Left renal pelvis (tissue), 4 donors: ENCODE results near the gene MYO5A. TPM values are rescaled to one million over a fixed set of nuclear protein-coding genes. Genes with fewer than 3 reads are reported as not detected.
"Not testable (repeated sequence)": the region's sequence is repeated elsewhere in the genome, so short reads cannot be mapped to it uniquely, and the experiment has no call there.

Source experiments
- DNase-seq, 4 donors: peaks; one replicate each; pipeline ENCODE4 v3.0.0-alpha.2; 2013; ENCODE audit warnings: low read depth in 4 of 4, low spot score in 3 of 4
- polyA plus RNA-seq, 4 donors: library from polyadenylated mRNA; unstranded; fragments of 120-200 nt; gene quantifications; one replicate each; pipeline ENCODE4 v1.2.1, GENCODE V29; 2013; ENCODE audit not compliant: insufficient read length in 4 of 4

MYO5A gene
- polyA plus RNA-seq, 4 donors = 7.2 to 10.4 (median 8.0) TPM

- DNase-seq = no peak
Observed at GRCh38 chr15:52509500-52510245, 19.0 kb downstream of the MYO5A start.

GRCh38 chr15:52506549-52506948, 22.1 kb downstream of the MYO5A start:
- no peak for DNase-seq

- DNase-seq = no peak
Observed at GRCh38 chr15:52505151-52505550, 23.5 kb downstream of the MYO5A start.

GRCh38 chr15:52503788-52504496, 24.7 kb downstream of the MYO5A start:
- DNase-seq = no peak

GRCh38 chr15:52502608-52503007, 26.1 kb downstream of the MYO5A start:
- no peak for DNase-seq

GRCh38 chr15:52499506-52499905, 29.2 kb downstream of the MYO5A start:
- no peak for DNase-seq

- DNase-seq = no peak
Observed at GRCh38 chr15:52498706-52499105, 30.0 kb downstream of the MYO5A start.

GRCh38 chr15:52496776-52497470, 31.8 kb downstream of the MYO5A start:
- DNase-seq = no peak

- no peak for DNase-seq
Observed at GRCh38 chr15:52496175-52496574, 32.5 kb downstream of the MYO5A start.

GRCh38 chr15:52495125-52495524, 33.6 kb downstream of the MYO5A start:
- no peak for DNase-seq

- DNase-seq = no peak
Observed at GRCh38 chr15:52493968-52494367, 34.7 kb downstream of the MYO5A start.

- DNase-seq = no peak
Observed at GRCh38 chr15:52492132-52492531, 36.5 kb downstream of the MYO5A start.

- DNase-seq = no peak
Observed at GRCh38 chr15:52491472-52491871, 37.2 kb downstream of the MYO5A start.

- DNase-seq = not testable (repeated sequence)
Observed at GRCh38 chr15:52489430-52489829, 39.2 kb downstream of the MYO5A start.

GRCh38 chr15:52488830-52489229, 39.9 kb downstream of the MYO5A start:
- DNase-seq = no peak

GRCh38 chr15:52486003-52486996, 42.4 kb downstream of the MYO5A start:
- DNase-seq = no peak

- DNase-seq = no peak
Observed at GRCh38 chr15:52485290-52485689, 43.4 kb downstream of the MYO5A start.

- no peak for DNase-seq
Observed at GRCh38 chr15:52483707-52484106, 45.0 kb downstream of the MYO5A start.

GRCh38 chr15:52481915-52482314, 46.8 kb downstream of the MYO5A start:
- DNase-seq = no peak

- DNase-seq = no peak
Observed at GRCh38 chr15:52480990-52481389, 47.7 kb downstream of the MYO5A start.
